HPDE6-E6E7 (cell line): Measurements from ENCODE around the gene TRIM44.
A peak's percentile ranks its signal among the peaks of the same experiment; 100 is the strongest.

Source experiments
- DNase-seq: peaks from one replicate; pipeline ENCODE4 v3.0.0; 2011; ENCODE audit warnings: missing footprints; ENCODE audit errors: extremely low spot score

TRIM44 gene, protein sequence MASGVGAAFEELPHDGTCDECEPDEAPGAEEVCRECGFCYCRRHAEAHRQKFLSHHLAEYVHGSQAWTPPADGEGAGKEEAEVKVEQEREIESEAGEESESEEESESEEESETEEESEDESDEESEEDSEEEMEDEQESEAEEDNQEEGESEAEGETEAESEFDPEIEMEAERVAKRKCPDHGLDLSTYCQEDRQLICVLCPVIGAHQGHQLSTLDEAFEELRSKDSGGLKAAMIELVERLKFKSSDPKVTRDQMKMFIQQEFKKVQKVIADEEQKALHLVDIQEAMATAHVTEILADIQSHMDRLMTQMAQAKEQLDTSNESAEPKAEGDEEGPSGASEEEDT

DNA sequence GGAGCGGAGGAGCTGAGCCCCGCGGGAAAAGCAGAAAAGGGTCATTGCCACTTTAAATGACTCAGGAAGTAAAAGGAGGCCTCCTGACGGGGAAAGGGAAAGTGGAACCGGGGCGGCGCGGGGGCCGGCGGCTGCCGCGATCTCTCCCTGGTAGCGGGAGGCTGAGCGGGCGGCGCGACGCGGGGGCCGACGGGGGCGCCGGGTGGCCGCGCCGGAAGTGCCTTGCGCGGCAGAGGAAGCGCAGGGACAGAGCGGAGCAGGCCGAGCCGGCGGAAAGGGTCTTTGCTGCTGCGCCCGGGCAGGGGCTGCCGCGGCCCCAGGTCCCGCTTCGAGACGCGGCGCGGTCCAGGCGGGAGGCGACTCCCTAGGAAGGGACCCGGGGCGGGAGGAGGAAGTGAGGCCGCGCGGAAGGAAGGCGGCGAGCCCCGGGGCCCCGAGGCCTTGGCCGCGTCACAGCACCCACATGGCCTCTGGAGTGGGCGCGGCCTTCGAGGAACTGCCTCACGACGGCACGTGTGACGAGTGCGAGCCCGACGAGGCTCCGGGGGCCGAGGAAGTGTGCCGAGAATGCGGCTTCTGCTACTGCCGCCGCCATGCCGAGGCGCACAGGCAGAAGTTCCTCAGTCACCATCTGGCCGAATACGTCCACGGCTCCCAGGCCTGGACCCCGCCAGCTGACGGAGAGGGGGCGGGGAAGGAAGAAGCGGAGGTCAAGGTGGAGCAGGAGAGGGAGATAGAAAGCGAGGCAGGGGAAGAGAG is at the start of gene TRIM44:
TSS of gene TRIM44 (plus strand) at position 127 of the 759 bp plus-strand sequence. CDS start at position 464, 337 bp downstream.
- DNase-seq: peak; percentile 81

- DNase-seq: no peak
Observed at GRCh38 chr11:35614939-35615569, 47.5 kb upstream of the TRIM44 start.

DNA sequence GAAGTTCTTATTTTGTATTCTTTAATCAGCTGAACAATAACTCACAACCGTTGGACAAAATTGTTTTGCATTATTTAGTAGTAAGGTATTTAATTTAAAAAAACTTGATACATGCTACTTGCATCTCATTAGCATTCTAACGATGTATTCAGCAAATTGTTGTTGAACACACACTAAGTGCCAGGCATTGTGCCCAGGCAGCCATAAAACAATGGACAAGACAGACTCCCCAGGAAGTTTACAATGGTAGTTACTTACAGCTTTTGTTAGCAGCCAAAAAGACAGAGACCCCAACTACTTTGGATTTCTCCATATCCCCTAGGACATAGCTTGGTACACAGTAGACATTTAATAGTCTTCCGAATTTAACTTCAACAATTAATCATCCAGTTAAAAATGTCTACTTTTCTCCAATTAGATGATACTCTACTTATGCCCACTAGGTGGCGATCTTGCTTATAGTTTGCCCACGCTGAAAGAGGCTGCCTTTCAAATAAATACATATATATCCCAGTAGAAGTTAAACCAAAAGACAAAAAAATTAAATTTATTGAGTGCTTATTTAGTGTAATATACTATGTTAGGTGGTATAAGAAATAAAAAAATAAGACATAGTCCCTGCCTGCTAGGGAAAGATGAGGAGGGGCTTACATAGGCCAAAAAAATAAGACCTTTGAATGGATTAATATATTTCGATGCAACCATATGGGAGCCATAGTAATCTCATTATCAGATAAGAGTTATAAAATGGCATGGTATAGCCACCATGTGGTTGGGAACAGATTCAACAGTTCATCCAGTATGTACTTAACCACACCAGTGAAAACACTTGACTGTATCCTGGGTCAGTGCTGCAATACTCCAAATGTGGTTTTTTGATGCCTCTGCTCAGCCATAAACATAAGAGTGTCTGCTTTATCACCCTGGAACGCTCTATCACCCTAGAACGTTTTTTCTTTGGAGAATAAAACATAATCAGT is 46.4 kb upstream of the TRIM44 start:
- no peak for DNase-seq

GRCh38 chr11:35617316-35617686 is 45.3 kb upstream of the TRIM44 start:
- DNase-seq: no peak

GRCh38 chr11:35617687-35618496 is 44.7 kb upstream of the TRIM44 start, which contains the start of gene FJX1:
Gene FJX1, plus strand, starts transcription at chr11:35618460. Its CDS starts 177 bp downstream, at chr11:35618637.
- peak; percentile 67 for DNase-seq

DNA sequence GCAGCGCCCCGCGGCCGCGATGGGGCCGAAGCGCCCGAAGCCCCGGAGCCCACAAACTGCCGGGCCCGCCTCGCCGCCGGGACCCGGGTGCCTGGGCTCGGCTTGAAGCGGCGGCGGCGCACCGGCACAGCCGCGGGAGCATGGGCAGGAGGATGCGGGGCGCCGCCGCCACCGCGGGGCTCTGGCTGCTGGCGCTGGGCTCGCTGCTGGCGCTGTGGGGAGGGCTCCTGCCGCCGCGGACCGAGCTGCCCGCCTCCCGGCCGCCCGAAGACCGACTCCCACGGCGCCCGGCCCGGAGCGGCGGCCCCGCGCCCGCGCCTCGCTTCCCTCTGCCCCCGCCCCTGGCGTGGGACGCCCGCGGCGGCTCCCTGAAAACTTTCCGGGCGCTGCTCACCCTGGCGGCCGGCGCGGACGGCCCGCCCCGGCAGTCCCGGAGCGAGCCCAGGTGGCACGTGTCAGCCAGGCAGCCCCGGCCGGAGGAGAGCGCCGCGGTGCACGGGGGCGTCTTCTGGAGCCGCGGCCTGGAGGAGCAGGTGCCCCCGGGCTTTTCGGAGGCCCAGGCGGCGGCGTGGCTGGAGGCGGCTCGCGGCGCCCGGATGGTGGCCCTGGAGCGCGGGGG is 44.0 kb upstream of the TRIM44 start:
- peak; percentile 33 for DNase-seq

DNA sequence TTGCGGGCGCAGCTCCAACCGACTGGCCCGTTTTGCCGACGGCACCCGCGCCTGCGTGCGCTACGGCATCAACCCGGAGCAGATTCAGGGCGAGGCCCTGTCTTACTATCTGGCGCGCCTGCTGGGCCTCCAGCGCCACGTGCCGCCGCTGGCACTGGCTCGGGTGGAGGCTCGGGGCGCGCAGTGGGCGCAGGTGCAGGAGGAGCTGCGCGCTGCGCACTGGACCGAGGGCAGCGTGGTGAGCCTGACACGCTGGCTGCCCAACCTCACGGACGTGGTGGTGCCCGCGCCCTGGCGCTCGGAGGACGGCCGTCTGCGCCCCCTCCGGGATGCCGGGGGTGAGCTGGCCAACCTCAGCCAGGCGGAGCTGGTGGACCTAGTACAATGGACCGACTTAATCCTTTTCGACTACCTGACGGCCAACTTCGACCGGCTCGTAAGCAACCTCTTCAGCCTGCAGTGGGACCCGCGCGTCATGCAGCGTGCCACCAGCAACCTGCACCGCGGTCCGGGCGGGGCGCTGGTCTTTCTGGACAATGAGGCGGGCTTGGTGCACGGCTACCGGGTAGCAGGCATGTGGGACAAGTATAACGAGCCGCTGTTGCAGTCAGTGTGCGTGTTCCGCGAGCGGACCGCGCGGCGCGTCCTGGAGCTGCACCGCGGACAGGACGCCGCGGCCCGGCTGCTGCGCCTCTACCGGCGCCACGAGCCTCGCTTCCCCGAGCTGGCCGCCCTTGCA is 43.3 kb upstream of the TRIM44 start:
- DNase-seq: no peak

DNA sequence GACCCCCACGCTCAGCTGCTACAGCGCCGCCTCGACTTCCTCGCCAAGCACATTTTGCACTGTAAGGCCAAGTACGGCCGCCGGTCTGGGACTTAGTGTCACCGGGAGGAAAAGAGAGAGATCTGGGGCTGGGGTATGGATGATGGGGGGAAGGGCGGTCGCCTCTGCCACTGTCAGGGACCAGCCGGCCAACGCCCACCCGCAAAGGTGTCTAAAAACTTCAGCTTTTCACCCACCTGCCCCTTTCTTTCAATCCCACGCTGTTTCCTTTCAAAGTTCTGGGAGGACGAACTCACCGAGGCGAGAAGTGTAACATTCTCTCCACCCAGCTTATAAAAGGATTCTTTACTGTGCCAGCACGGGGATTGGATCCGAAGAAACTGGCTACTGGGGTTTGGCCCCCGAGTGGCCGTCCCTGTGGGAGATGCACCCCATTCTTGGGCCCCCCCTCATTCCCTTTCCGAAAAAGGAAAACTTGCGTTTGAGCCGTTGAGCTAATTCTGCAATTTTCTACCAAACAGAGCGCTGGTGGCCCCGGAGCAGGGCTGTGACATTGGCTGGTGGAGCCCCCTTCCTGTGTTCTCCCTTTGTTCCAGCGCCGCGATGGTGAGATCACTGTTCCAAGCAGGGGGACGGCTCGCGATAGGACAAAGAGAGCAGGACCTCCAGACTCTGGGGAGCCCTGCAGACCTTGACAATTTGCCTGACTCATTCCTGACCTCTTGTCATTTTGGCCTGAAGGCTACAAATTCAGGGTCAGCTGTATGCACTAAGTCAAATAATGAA is 42.5 kb upstream of the TRIM44 start:
- no peak for DNase-seq

- DNase-seq: no peak
Observed at GRCh38 chr11:35620795-35621194, 41.8 kb upstream of the TRIM44 start.

DNA sequence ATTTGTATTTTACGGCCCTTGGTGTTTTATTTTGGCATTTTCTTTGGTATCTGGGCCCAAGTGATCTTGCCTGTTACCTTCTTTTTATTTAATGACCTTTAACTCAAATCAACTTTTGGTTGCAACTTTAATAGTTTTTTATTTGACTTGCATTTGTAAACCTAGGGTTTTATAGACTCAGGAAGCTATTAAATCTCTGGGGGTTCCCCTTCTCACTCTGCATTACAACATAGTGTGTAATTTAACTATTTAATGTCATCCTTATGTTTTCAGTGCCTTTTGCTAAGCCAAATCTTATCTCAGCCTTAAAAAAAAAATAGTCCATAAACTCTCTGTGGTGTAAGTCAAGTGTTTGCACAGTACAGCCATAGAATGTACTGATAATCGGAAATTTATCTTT is 41.0 kb upstream of the TRIM44 start:
- no peak for DNase-seq

DNA sequence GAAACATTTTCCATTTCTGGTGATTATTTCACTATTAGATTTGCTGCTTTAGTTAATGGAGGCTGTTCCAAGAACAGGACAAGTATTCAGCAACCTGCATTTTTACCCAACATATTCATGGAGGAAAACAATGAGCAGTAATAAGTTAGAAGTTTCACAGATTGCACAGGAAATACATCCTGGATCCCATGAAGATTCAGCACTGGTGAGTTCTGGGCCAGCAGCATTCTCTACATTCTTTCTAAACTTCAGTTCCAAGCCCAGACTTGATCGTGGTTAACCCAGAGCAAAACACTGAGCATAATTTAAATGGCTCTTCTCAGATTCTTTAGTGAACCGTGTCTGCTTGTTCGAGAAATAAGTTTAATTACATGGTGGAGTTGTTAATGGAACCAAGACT is 40.5 kb upstream of the TRIM44 start:
- peak; percentile 60 for DNase-seq

GRCh38 chr11:35623621-35624168 is 38.9 kb upstream of the TRIM44 start:
- DNase-seq: peak; percentile 65

GRCh38 chr11:35624316-35624715 is 38.3 kb upstream of the TRIM44 start:
- DNase-seq: no peak

- no peak for DNase-seq
Observed at GRCh38 chr11:35624781-35625180, 37.8 kb upstream of the TRIM44 start.

GRCh38 chr11:35626501-35626900 is 36.1 kb upstream of the TRIM44 start:
- DNase-seq: no peak

DNA sequence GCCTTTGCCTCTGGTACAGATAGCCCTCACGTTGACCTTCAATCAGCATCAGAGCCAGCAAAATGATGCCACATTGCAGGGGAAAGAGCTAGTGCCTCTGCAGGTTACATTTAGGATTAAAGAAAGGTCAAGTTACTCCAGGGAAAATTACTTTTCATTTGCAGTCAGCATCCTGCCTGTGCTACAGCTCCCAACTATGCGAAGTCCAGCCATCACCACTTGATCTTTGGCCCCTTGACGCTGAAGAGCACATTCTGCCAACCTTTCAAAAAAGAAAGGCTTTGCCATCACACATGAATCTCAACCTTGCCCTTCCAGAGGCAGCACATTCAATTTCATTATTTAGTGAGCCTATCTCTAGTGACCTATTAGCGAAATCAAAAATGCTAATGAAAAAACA is 33.1 kb upstream of the TRIM44 start:
- DNase-seq: no peak

DNA sequence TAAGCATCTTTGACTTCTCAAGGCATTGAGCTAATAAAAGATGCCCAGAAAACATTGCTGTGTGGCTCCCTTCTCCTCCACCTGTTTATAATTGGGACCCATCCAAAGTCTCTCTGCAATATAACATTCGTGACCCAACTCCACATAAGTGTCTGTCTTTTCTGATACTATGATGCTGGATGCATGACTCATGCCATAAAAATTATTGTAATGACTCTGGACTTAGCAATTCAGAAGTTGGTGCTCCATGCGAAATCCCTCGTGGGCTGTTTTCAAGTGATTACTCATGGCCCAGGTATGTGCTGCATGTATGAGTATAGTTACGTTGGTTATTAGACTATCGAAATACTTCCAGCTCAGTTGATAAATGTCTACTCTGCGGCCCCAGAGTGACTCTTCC is 32.7 kb upstream of the TRIM44 start:
- DNase-seq: peak; percentile 64

- no peak for DNase-seq
Observed at GRCh38 chr11:35631891-35632290, 30.7 kb upstream of the TRIM44 start.
